HepG2 (cell line): ENCODE data around the gene CLDN9. TPM values are rescaled to one million over a fixed set of nuclear protein-coding genes. Genes with fewer than 3 reads are reported as not detected.

Experiments used
- DRAP1 ChIP-seq: IDR thresholded peaks from 2 replicates; pipeline ENCODE4 v1.6.1; 2016; ENCODE audit warnings: missing genetic modification reagents, missing compliant biosample characterization
- GMEB2 ChIP-seq: IDR thresholded peaks from 2 replicates; pipeline ENCODE4 v1.6.1; 2016; ENCODE audit warnings: missing biosample characterization, missing genetic modification reagents, low read depth
- GTF2F1 ChIP-seq: fragments of 150-350 bp; IDR thresholded peaks from 2 replicates; pipeline ENCODE4 v1.6.1; 2014; ENCODE audit warnings: low read length
- HIVEP1 ChIP-seq: sonication (generic); formaldehyde crosslinking; IDR thresholded peaks from 2 replicates; pipeline ENCODE4 v1.4.0; 2020; ENCODE audit warnings: mild to moderate bottlenecking, missing genetic modification reagents
- HNF1B ChIP-seq: sonication (generic); formaldehyde crosslinking; IDR thresholded peaks from 2 replicates; pipeline ENCODE4 v1.5.1; 2020; ENCODE audit warnings: mild to moderate bottlenecking, moderate library complexity, missing genetic modification reagents
- MED8 ChIP-seq: sonication (generic); formaldehyde crosslinking; IDR thresholded peaks from 2 replicates; pipeline ENCODE4 v1.8.1; 2023; ENCODE audit warnings: mild to moderate bottlenecking, missing genetic modification reagents; ENCODE audit not compliant: insufficient replicate concordance
- MZF1 ChIP-seq: sonication (generic); formaldehyde crosslinking; IDR thresholded peaks from 2 replicates; pipeline ENCODE4 v1.8.1; 2023; ENCODE audit warnings: mild to moderate bottlenecking, missing genetic modification reagents, borderline replicate concordance
- PHF20 ChIP-seq: sonication (generic); formaldehyde crosslinking; IDR thresholded peaks from 2 replicates; pipeline ENCODE4 v1.5.0; 2020; ENCODE audit warnings: mild to moderate bottlenecking, missing genetic modification reagents
- POLR2G ChIP-seq: fragments of 200-400 bp; formaldehyde crosslinking; IDR thresholded peaks from 2 replicates; pipeline ENCODE4 v1.6.1; 2018; ENCODE audit warnings: mild to moderate bottlenecking, low read depth, low read length, moderate library complexity
- RBM22 ChIP-seq: fragments of 200-400 bp; formaldehyde crosslinking; optimal IDR thresholded peaks from 2 replicates; pipeline ENCODE3; 2017; ENCODE audit warnings: mild to moderate bottlenecking, low read length, moderate library complexity
- REL ChIP-seq: sonication (generic); formaldehyde crosslinking; conservative IDR thresholded peaks from 2 replicates; pipeline ENCODE4 v1.8.0; 2022; ENCODE audit warnings: mild to moderate bottlenecking, missing genetic modification reagents, moderate library complexity
- SOX6 ChIP-seq, 2 experiments: fragments of 450-650 bp in 1 of 2; sonication (generic) in 1 of 2; formaldehyde crosslinking in 1 of 2; IDR thresholded peaks; 2 replicates each; pipeline versions ENCODE4 v1.4.0 to v1.6.1; 2017 to 2020; ENCODE audit warnings: antibody characterized with exemption in 1 of 2, mild to moderate bottlenecking in 1 of 2, missing genetic modification reagents in 1 of 2
- SRSF4 ChIP-seq: fragments of 200-400 bp; formaldehyde crosslinking; IDR thresholded peaks from one replicate; pipeline ENCODE4 v1.6.1; 2018; ENCODE audit warnings: mild to moderate bottlenecking, low read depth, low read length, moderate library complexity; ENCODE audit not compliant: poor library complexity, severe bottlenecking
- TEAD3 ChIP-seq: optimal IDR thresholded peaks from 2 replicates; pipeline ENCODE3; 2016; ENCODE audit warnings: borderline replicate concordance
- UBTF ChIP-seq: sonication (generic); formaldehyde crosslinking; IDR thresholded peaks from 2 replicates; pipeline ENCODE4 v1.4.0; 2020; ENCODE audit warnings: mild to moderate bottlenecking, missing genetic modification reagents
- ZEB1 ChIP-seq: IDR thresholded peaks from 2 replicates; pipeline ENCODE4 v1.6.1; 2012; ENCODE audit warnings: mild to moderate bottlenecking, low read depth, inconsistent platforms; ENCODE audit not compliant: insufficient replicate concordance
- ZNF275 ChIP-seq: sonication (generic); formaldehyde crosslinking; IDR thresholded peaks from 2 replicates; pipeline ENCODE4 v1.8.0; 2022; ENCODE audit warnings: missing genetic modification reagents, mild to moderate bottlenecking, inconsistent platforms, borderline replicate concordance
- ZNF329 ChIP-seq: sonication (generic); formaldehyde crosslinking; IDR thresholded peaks from 2 replicates; pipeline ENCODE4 v1.9.0; 2021; ENCODE audit warnings: low read depth, mild to moderate bottlenecking, missing genetic modification reagents
- ZNF704 ChIP-seq: sonication (generic); formaldehyde crosslinking; IDR thresholded peaks from 2 replicates; pipeline ENCODE4 v1.8.1; 2023; ENCODE audit warnings: mild to moderate bottlenecking, inconsistent platforms, moderate library complexity, missing genetic modification reagents, borderline replicate concordance
- ZNF724P ChIP-seq: sonication (generic); formaldehyde crosslinking; IDR thresholded peaks from 2 replicates; pipeline ENCODE4 v1.8.0; 2022; ENCODE audit warnings: missing genetic modification reagents, borderline replicate concordance
- polyA plus RNA-seq, 8 experiments: library from polyadenylated mRNA; depleted of rRNA in 3 of 8; stranded (reverse) in 7 of 8; unstranded in 1 of 8; fragments of >200 nt; fragmentation: Illumina TruSeq in 4 of 8; extraction: Trizol in 4 of 8; gene quantifications; 2 replicates each; pipeline versions ENCODE4 v1.2.1 to v1.2.3, GENCODE V29; 2011 to 2016; ENCODE audit warnings: low read depth in 4 of 8, missing spikeins in 1 of 8, mixed read lengths in 1 of 8; ENCODE audit not compliant: insufficient read depth in 1 of 8
- total RNA-seq, 5 experiments: library from RNA; depleted of rRNA; stranded (reverse); fragments of >200 nt; fragmentation: Illumina TruSeq; extraction: Trizol; gene quantifications; 2 replicates each; pipeline ENCODE4 v1.2.3, GENCODE V29; 2016; ENCODE audit warnings: low read depth in 1 of 5

The CLDN9 gene
- total and polyA plus RNA-seq, 2 of the 13 experiments (the other 11 are each of a cell fraction or from before 2014, with no cell fraction given): 0.15 to 0.26 TPM

- TF ChIP-seq ZNF704 (CRISPR knock-in tag) (no peak), HIVEP1 (CRISPR knock-in tag) (no peak), RBM22 (no peak), HNF1B (CRISPR knock-in tag) (no peak), UBTF (CRISPR knock-in tag) (no peak), DRAP1 (CRISPR knock-in tag) (no peak), PHF20 (CRISPR knock-in tag) (no peak), POLR2G (peak; percentile 46), ZNF724P (no peak), MED8 (CRISPR knock-in tag) (no peak), ZNF329 (no peak), SOX6 (IDR thresholded peaks at IDR 0.05) (no peak), SOX6 (CRISPR knock-in tag; IDR thresholded peaks at IDR 0.05) (no peak), GTF2F1 (no peak), MZF1 (CRISPR knock-in tag) (no peak), GMEB2 (no peak), ZNF275 (CRISPR knock-in tag) (no peak), SRSF4 (no peak), TEAD3 (CRISPR knock-in tag) (no peak), REL (no peak), ZEB1 (peak; percentile 39)
Observed at GRCh38 chr16:3007059-3007956, 5.4 kb upstream of the CLDN9 start (continued).
